H1 (cell line): Measurements from ENCODE around the gene ATP2A3. TPM values are rescaled to one million over a fixed set of nuclear protein-coding genes. Genes with fewer than 3 reads are reported as not detected.

ENCODE experiments used
- FOSL1 ChIP-seq: IDR thresholded peaks from 2 replicates; pipeline ENCODE4 v1.6.1; 2011; ENCODE audit warnings: mild to moderate bottlenecking, low read depth, low read length, moderate library complexity; ENCODE audit not compliant: insufficient read depth
- RBBP5 ChIP-seq: IDR thresholded peaks from 2 replicates; pipeline ENCODE4 v1.7.1; 2012; ENCODE audit warnings: low read depth, mild to moderate bottlenecking, inconsistent platforms, low read length, moderate library complexity, borderline replicate concordance
- SIRT6 ChIP-seq: IDR thresholded peaks from one replicate; pipeline ENCODE4 v1.7.1; 2012; ENCODE audit warnings: low read length, inconsistent platforms
- TBP ChIP-seq: IDR thresholded peaks from 2 replicates; pipeline ENCODE4 v1.6.1; 2011; ENCODE audit warnings: low read depth, low read length, improper control_type of control experiment
- polyA plus RNA-seq, 7 experiments: library from polyadenylated mRNA; depleted of rRNA in 3 of 7; stranded (reverse) in 5 of 7; unstranded in 2 of 7; fragments of >200 nt in 5 of 7; fragments of 200-250 nt in 2 of 7; gene quantifications; 1 replicate in 5 of 7; 2 replicates in 1 of 7; 4 replicates in 1 of 7; pipeline versions ENCODE4 v1.2.1 to v1.2.3, GENCODE V29; 2011 to 2013; ENCODE audit warnings: missing spikeins in 2 of 7, mixed read lengths in 2 of 7
- total RNA-seq: library from RNA; stranded (reverse); fragmentation: NEBNext Ultra II Directional; extraction: Animal tissue kit (Norgen Biotek cat#: 25700); gene quantifications from 2 replicates; pipeline ENCODE4 v1.2.1, GENCODE V29; 2021

ATP2A3 gene
- total and polyA plus RNA-seq, 2 of the 8 experiments (the other 6 are each of a cell fraction or from before 2014, with no cell fraction given), result 18.4 to 32.5 TPM

DNA sequence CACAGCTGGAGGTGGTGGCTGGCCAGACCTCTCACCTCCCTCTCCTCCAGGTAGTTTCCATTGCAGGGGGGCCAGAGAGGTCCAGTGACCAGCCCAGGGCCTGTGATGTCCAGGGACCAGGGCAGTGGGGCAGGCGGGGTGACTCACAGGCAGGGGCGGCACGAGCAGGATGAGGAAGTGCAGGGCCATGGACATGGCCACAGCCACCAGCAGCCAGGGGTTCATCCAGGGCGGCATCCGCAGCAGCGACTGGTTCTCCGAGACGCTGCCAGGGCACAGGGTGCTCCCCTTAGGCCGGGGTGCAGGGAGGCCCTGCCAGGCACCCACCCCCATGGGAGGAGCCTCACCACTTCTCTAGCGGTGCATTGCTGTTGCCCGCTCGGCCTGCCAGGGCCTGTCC, 35.1 kb downstream of the ATP2A3 start (continued):
- TF ChIP-seq TBP (no peak), RBBP5 (no peak), SIRT6 (no peak), FOSL1 (no peak)
